Neural cell (in vitro differentiated cells): Measurements from ENCODE around the gene SYTL3. TPM values are rescaled to one million over a fixed set of nuclear protein-coding genes. Genes with fewer than 3 reads are reported as not detected.

Experiments
- H2AFZ ChIP-seq: fragments of 200-600, 300-800 bp; sonication (generic), shearing (Covaris generic); 2 replicates; pipeline ENCODE4 v1.6.0; 2014; ENCODE audit warnings: low read depth, mild to moderate bottlenecking, antibody characterized with exemption, low read length, moderate library complexity
- H3F3A ChIP-seq: fragments of 200-600 bp; shearing (Covaris generic); 2 replicates; pipeline ENCODE4 v1.6.1; 2016; ENCODE audit warnings: mild to moderate bottlenecking, moderate library complexity, mixed read lengths, antibody characterized with exemption, low read length; ENCODE audit not compliant: insufficient read depth, poor library complexity, severe bottlenecking
- H3K27ac ChIP-seq: fragments of 200-600, 300-800 bp; sonication (generic), shearing (Covaris generic); 2 replicates; pipeline ENCODE4 v1.5.1; 2014; ENCODE audit warnings: mild to moderate bottlenecking, low read length, moderate library complexity
- H3K27me3 ChIP-seq: fragments of 300-800, 200-600 bp; sonication (generic), shearing (Covaris generic); 2 replicates; pipeline ENCODE4 v1.6.0; 2014; ENCODE audit warnings: mild to moderate bottlenecking, low read depth, low read length, moderate library complexity; ENCODE audit not compliant: insufficient read depth
- H3K36me3 ChIP-seq: fragments of 300-800, 200-600 bp; sonication (generic), shearing (Covaris generic); 2 replicates; pipeline ENCODE4 v1.5.1; 2014; ENCODE audit warnings: mild to moderate bottlenecking, antibody characterized with exemption, low read length, moderate library complexity; ENCODE audit not compliant: insufficient read depth
- H3K4me2 ChIP-seq: fragments of 300-800, 200-600 bp; sonication (generic), shearing (Covaris generic); 2 replicates; pipeline ENCODE4 v1.6.0; 2014; ENCODE audit warnings: mild to moderate bottlenecking, low read length
- H3K4me3 ChIP-seq: fragments of 300-800, 200-600 bp; sonication (generic), shearing (Covaris generic); 2 replicates; pipeline ENCODE4 v1.5.1; 2014; ENCODE audit warnings: mild to moderate bottlenecking, low read length, moderate library complexity
- H3K79me2 ChIP-seq: fragments of 200-600 bp; shearing (Covaris generic); replicated peaks from 2 replicates; pipeline ENCODE4 v1.6.0; 2014; ENCODE audit warnings: mild to moderate bottlenecking, low read length, moderate library complexity; ENCODE audit not compliant: insufficient read depth
- H3K9ac ChIP-seq: fragments of 300-800, 200-600 bp; sonication (generic), shearing (Covaris generic); 2 replicates; pipeline ENCODE4 v1.6.1; 2016; ENCODE audit warnings: mild to moderate bottlenecking, low read length, mixed read lengths
- H3K9me2 ChIP-seq: fragments of 200-600 bp; shearing (Covaris generic); 2 replicates; pipeline ENCODE4 v1.6.1; 2016; ENCODE audit warnings: mild to moderate bottlenecking, low read length, mixed read lengths; ENCODE audit not compliant: insufficient read depth
- H3K9me3 ChIP-seq: fragments of 200-600, 300-800 bp; sonication (generic), shearing (Covaris generic); 2 replicates; pipeline ENCODE4 v1.6.1; 2016; ENCODE audit warnings: mild to moderate bottlenecking, mixed run types, low read length, moderate library complexity, mixed read lengths
- H4K20me1 ChIP-seq: fragments of 200-600 bp; shearing (Covaris generic); 2 replicates; pipeline ENCODE4 v1.6.1; 2016; ENCODE audit warnings: mild to moderate bottlenecking, mixed run types; ENCODE audit not compliant: insufficient read depth
- CTCF ChIP-seq: fragments of 450-650 bp; IDR thresholded peaks from 2 replicates; pipeline ENCODE4 v1.5.1; 2014; ENCODE audit warnings: antibody characterized with exemption, mild to moderate bottlenecking, moderate library complexity; ENCODE audit not compliant: poor library complexity, severe bottlenecking
- EP300 ChIP-seq: fragments of 450-650 bp; conservative IDR thresholded peaks from 2 replicates; pipeline ENCODE4 v1.6.1; 2014; ENCODE audit warnings: antibody characterized with exemption, mild to moderate bottlenecking, moderate library complexity; ENCODE audit not compliant: poor library complexity, severe bottlenecking
- EZH2 ChIP-seq: fragments of 200-600, 300-800 bp; shearing (Covaris generic), sonication (generic); IDR thresholded peaks from 2 replicates; pipeline ENCODE4 v1.6.1; 2014; ENCODE audit warnings: antibody characterized with exemption, low read length, borderline replicate concordance, mild to moderate bottlenecking; ENCODE audit not compliant: insufficient read depth, poor library complexity, severe bottlenecking
- MXI1 ChIP-seq: fragments of 450-650 bp; conservative IDR thresholded peaks from 2 replicates; pipeline ENCODE4 v1.6.1; 2014; ENCODE audit warnings: antibody characterized with exemption, mild to moderate bottlenecking; ENCODE audit not compliant: poor library complexity, severe bottlenecking
- POLR2AphosphoS5 ChIP-seq: IDR thresholded peaks from 2 replicates; pipeline ENCODE4 v1.6.1; 2012
- RAD21 ChIP-seq: fragments of 450-650 bp; conservative IDR thresholded peaks from 2 replicates; pipeline ENCODE4 v1.6.1; 2014; ENCODE audit warnings: antibody characterized with exemption, mild to moderate bottlenecking, moderate library complexity
- REST ChIP-seq: IDR thresholded peaks from 2 replicates; pipeline ENCODE4 v1.6.1; 2012; ENCODE audit warnings: borderline replicate concordance
- SMC3 ChIP-seq: fragments of 450-650 bp; conservative IDR thresholded peaks from 2 replicates; pipeline ENCODE4 v1.6.1; 2014; ENCODE audit warnings: antibody characterized with exemption, mild to moderate bottlenecking, moderate library complexity; ENCODE audit not compliant: poor library complexity
- TAF1 ChIP-seq: IDR thresholded peaks from 2 replicates; pipeline ENCODE4 v1.6.1; 2012; ENCODE audit warnings: low read depth
- polyA plus RNA-seq: library from polyadenylated mRNA; depleted of rRNA; stranded (reverse); fragments of >200 nt; gene quantifications from 2 replicates; pipeline ENCODE4 v1.2.3, GENCODE V29; 2014

The SYTL3 gene
- polyA plus RNA-seq, 1 donor from 2014 or later: 2.1 TPM

GRCh38 chr6:158737710-158738615 lies 88.1 kb downstream of the SYTL3 start:
- Histone ChIP-seq H4K20me1 (no peaks in the 10 kb centered on the region), H2AFZ (no peak overlapping the region), H3K9ac (no peak overlapping the region), H3K36me3 (no peaks in the 10 kb centered on the region), H3K4me3 (no peak overlapping the region), H3F3A (no peaks in the 10 kb centered on the region), H3K27ac (no peak overlapping the region), H3K27me3 (no peaks in the 10 kb centered on the region), H3K79me2 (no peaks in the 10 kb centered on the region), H3K9me3 (no peaks in the 10 kb centered on the region), H3K9me2 (no peaks in the 10 kb centered on the region), H3K4me2 (no peak overlapping the region)
- no peak for TF ChIP-seq SMC3
- no peak for TF ChIP-seq POLR2AphosphoS5
- no peak for TF ChIP-seq MXI1
- TF ChIP-seq RAD21: no peak
- no peak for TF ChIP-seq CTCF
- TF ChIP-seq EP300: no peak
- TF ChIP-seq REST: no peak
- TF ChIP-seq EZH2: no peak
- no peak for TF ChIP-seq TAF1

GRCh38 chr6:158739673-158740072 lies 89.8 kb downstream of the SYTL3 start:
- no peaks in the 10 kb centered on the region for H4K20me1 ChIP-seq
- H2AFZ ChIP-seq: no peak overlapping the region
- no peaks in the 10 kb centered on the region for H3K36me3 ChIP-seq
- no peaks in the 10 kb centered on the region for H3K9me3 ChIP-seq
- H3K9me2 ChIP-seq: no peaks in the 10 kb centered on the region
- H3K27ac ChIP-seq: no peak overlapping the region
- no peaks in the 10 kb centered on the region for H3K27me3 ChIP-seq
- TF ChIP-seq RAD21: no peak
- TF ChIP-seq EP300: no peak
- no peak for TF ChIP-seq EZH2
- TF ChIP-seq TAF1: no peak
- TF ChIP-seq POLR2AphosphoS5: no peak
- TF ChIP-seq REST: no peak
- no peak for TF ChIP-seq CTCF
- TF ChIP-seq MXI1: no peak
- no peak for TF ChIP-seq SMC3
- H3K79me2 ChIP-seq: no peaks in the 10 kb centered on the region
- no peak overlapping the region for H3K4me3 ChIP-seq
- no peak overlapping the region for H3K4me2 ChIP-seq
- no peaks in the 10 kb centered on the region for H3F3A ChIP-seq
- no peak overlapping the region for H3K9ac ChIP-seq
